Stimulated activated CD8-positive, alpha-beta memory T cell treated with anti-CD3 and anti-CD28 coated beads, Interleukin-4, amount 100 ng/mL, for 1 hour (primary cell): Measurements from ENCODE around the gene POLG.

Experiments
- DNase-seq, 2 donors: peaks; one replicate each; pipeline ENCODE4 v3.0.0-alpha.2; 2020; ENCODE audit warnings: low read depth in 2 of 2, low spot score in 1 of 2

The POLG gene

DNA sequence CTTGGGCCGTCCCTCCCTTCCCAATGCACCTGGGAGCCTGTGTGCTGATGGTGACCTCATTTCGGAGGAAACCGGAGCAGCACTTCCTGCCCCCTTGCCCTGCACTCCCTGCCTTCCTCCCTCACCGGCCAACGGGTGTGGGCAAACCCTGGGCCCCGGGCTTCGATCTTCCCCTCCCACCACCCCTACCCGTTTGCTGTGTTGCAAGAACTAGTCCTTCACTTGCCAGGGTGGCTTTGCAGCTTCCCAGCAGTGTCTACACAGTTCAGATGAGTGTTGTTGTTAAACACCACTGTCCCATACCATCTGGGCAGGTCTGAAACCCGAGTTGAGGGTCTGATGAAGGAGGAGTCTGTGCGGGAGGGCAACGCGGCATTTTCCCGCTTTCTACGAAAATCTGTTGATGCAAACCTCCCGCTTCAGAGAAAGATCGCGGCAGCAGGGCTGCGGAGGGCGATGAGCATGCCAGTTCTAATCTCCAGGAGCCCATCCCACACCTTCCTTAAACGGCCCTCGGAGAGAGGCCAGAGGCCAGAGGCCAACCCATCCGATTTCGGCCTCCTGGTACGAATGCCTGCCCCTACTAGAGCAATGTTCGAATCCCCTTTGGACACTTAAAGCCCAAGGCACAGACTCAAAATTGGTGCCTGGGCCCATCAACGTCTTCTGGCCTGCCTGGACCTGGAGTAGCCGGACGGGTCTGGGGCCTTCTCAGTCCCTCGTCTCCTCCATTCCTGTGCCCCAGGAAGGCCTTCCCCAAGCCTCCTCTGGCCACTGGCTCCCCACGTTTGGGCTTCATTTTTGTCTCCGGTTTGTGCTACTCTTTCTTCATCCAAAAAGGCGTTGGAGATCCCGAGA is 35.7 kb upstream of the POLG start:
- no peak for DNase-seq

DNA sequence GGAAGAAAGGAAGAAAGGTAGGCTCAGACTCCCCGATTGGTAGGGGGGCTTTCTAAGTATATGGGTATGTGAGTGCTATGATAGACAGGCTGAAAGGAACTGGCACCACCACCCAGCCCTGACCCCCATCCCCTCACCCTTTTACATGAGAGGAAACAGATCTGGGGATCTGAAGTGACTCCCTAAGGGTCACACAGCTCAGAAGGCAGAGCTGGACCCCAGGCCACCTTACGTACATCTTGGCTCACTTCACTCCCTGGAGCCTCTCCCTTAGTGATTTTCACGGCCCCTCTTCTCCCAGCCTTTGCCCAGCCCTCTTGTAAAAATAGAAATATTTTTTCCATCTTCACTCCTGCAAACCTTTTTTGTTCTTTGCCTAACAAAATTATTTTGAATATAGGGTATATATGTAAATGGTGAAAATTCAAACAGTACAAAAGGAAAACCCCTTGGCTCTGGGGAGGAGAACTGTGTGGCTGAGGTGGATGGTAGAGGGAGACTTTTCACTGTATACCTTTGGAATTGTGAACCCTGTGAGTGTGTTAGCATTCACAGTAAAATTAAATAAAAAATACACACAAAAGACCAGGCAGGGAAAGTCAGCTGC is 34.8 kb upstream of the POLG start:
- DNase-seq, result no peak

DNA sequence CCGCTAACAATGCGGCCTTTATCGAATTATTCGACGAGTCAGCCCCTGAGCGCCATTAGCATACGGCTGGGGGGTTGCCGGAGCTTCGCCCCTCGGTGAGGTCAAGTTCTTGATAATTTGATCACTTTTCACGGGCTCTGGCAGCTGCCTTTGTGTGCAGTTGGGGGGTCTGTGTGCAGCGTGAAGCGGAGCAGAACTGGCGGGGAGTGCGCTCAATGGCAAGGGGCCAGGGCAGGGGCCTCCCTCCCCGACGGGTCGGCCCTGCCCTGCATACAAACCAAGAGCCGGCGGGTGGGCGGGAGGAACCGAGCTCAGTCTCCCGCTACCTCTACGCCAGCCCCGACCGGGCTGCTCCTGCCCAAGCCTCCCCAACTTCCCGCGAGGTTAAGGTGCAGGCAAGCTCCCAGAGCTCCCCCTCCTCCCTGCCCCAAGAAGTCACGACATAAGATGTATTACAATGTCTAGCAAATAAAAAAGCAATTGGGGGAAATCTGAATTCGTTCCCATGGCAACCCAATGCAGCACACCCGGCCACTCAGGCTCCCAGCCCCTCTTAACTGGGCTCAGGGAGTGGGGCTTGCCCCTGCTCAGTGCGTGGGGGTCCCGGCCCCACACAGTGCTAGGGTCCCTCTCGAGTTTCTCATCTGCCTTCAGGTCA is 34.1 kb upstream of the POLG start:
- DNase-seq, result no peak

DNA sequence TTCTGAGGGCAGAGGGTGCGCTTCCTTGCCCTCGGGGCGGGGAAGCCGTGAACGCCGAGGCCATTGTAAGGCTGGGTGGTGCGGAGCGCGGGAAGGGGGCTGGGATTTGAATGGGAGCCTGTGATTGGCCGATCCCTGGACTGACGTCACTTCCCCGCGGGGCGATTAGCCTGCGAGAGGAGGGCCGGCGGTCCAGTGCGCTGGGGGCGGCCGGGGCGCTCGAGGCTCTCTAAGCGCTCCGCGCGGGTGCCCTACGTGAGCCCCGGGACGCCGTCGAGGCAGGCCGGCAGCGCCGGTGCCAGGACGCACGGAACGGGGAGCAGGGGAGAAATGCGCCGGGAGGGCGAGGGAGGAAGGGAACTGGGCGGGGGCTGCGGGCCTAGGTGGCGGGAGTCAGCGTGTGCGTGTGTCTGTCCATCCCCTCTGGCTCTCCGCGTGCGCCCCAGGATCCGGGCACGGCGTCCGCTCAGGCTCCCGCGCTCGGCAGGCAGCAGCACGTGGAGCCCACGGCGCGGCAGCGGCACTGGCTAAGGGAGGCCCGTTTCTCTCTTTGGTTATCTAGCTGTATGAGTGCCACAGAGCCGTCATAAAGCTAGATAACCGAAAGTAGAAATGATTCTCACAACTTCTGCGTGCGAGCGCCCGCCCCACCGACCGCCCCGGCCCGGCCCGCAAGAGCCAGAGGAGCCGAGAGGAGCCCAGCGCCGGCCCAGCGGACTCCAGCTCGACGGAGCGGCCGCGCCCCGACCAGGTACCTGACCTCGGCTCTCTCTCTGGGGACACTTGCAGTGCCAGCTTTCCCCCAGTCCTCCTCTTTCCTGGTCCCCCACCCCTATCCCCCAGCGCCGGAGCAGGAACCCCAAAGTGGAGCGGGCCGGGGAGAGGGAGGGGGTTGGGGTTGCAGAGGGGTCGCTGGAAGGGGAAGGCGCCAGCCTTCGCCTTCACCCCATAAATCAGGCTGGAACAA is 33.1 kb upstream of the POLG start:
- no peak for DNase-seq

DNA sequence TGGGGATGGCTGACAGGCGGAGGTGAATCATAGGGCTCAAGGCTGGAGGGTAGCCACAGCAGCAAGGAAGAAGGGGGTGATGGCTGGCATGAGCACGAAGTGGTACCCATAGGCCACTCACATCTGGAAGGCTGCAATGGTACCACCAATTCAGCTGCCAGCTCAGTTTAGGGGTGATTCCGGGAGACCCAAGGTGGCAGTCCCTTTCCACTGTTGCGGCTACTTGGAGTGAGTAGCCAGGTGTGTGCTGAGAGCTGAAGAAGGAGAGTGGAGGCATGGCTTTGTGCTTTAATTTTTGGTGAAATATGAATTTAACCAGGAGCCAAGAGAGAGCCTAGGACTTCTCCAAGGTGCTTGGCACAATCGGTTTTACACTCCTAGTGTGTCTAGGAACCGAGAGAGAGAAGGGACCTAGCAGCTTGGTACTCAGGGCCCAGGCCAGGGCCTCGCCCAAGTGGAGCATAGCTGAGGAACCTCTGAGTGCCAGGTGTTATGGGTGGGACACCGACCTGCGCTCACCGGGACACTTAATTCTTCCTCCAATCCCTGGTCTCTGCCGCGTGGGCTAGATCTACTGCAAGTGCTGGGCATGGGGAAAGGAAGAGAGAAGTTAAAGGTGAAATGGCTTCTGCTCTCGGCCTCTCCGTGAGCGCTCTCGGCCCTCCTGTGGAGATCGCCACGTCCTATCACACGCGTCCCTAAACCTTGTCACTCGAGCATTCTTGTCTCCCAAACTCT is 32.2 kb upstream of the POLG start:
- DNase-seq, result no peak

DNA sequence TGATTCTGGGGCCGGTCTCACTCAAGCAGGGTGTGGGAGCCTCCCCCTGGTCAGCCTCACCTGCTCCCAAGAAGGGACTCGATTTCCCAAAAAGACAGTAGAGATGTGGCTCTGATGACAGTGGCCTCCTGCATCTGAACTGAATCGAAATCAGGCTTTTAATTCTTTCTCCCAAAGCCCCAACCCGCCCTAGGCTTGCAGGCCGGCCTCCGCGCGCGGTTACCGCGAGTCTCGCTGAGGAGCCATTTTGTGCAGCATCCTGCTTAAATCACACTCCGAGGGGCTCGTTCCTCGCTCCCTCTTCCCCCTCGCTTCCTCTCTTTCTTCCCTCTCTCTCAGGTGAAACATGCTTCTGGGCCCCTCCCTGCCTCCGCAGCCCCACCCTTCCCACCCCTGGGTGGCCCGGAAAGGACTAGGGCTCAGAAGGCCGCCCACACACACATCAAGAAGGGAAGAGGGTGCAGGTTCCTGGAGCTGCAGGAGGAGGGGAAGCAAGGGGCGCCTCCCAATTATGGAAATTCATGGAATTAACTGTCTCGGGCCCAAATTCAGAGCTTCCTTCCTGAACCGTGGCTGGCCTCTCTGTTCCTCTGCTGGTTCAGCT is 30.9 kb upstream of the POLG start:
- DNase-seq, result no peak

DNA sequence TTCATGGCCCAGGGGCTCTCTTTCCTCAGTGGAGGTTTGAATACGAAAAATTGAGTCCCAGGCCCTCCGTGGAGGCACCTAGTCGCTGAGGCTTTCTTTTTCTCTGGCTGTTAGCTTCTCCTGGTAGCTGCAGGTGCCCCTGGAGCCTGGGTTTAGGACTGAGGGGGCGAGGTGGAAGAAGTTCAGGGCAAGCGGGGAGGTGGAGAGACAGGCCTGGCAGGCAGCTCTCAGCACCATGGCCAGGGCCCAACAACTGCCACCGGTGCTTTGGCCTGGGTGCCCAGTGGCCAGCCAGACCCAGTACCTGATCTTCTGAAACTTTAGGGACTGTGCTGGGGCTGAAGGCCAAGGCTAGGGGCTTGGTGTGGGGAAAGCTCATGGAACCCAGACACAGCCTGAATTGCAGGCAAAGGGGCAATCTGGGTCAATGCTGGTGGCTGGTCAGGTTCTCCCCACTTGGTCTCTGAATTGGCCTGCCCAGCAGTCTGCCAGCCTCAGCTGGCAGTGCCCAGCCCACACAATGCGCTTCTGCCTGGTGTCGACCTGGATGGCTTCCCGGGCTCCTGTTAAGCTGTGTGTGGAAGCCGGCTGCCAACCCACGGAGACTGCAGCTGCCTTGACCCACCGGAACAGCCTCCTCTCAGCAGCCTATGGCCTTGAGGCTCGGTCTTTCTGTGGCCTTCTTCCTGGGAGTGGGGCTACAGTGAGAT is 30.3 kb upstream of the POLG start:
- DNase-seq, result no peak

DNA sequence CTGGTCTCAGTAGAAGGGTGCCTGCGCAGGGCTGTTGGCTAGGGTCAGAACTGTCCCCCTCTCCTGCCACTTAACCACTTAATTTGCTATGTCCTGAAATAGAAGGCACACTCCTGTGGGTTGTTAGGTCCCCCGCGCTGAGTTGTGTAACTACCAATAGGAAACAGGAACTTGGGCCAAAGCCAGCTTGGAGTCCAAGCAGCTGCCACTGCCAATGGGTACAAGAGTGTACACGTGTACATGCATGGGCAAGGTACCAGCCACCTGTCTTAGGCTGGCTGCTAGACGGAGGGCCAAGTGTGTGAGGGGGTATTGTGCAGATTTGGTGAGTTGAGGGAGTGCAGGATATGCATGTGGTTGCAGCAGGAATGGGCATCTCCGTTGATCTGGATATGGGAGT is 29.7 kb upstream of the POLG start:
- no peak for DNase-seq

DNA sequence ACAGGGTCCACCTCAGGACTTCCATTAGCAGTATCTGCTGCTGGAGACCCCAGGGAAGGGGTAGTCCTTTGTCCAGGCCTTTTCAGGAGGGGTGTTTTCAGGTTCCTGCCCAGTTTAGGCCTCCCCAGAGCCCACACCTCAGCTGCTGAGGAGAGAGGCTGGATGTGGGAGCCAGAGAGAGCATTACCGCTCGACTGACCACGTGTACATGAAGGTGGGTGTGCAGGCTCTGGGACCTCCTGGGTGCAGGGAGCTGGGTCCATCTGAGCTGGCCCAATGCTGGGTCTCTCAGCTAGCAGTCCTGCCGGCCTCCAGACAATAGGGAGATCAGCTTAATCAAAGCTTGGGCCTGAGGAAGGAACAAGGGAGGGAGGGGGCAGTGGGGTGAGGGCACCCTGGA is 29.1 kb upstream of the POLG start:
- no peak for DNase-seq

DNA sequence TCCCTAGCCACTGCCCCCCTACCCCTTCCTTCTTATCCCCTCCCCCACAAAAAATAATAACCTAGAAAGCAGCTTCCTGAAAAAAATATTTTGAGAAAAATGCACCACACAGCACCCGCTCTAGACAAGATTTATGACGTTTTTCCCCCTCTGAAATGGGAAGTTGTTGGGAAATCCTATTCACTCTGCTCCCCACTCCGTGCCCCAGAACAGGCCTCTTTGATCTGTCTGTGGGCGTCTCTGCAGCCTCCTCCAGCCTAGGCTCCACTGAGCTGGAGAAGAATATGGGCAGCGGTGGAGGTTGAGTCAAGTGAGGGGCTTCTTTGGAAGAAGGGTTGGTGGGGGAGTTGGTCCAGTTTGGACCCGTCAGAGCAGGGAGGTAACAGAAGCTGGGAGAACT is 28.5 kb upstream of the POLG start:
- DNase-seq, result no peak

DNA sequence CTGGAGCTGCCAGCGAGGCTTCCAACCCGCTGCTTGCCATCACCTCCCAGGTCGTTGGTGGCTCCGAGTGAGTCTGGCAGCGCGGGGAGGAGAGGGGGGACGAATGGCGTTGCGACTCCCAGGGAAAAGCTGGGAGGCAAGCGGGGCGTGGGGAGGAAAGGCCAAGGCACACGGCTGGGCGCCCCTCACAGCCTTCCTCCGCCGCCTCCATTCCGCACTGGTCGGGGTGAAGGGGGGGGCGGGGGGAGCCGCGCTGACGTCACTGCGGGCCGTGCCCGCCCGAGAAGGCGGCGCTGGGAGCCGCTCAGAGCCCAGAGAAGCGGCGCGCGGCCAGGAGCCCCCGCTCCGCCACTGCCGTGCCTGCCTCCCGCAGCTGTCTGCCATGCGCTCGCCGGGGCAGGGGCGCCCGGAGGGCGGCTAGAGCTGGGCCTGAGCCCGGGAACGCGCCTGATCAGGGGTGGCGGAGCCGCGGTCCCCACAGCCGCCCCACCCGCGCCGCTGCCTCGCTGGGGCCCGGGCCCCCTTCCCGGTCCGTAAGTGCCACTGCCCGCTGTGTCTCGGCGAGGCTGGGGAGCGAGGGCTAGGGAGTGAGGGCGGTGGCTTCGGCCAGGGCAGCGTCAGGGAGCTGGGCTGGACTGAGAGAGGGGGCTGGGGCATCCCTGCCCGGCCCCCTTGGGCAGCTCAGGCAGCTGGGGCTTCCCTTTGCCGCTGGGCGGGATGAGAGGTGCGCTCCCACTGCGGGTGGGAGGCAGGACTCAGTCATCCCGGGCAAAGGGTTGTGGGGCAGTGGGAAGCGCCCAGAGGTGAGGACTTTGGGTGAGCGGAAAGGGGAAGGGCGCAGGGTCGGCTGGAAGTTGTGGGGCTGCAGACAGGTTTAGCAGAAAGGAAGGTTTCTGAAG is 27.8 kb upstream of the POLG start:
- no peak for DNase-seq

DNA sequence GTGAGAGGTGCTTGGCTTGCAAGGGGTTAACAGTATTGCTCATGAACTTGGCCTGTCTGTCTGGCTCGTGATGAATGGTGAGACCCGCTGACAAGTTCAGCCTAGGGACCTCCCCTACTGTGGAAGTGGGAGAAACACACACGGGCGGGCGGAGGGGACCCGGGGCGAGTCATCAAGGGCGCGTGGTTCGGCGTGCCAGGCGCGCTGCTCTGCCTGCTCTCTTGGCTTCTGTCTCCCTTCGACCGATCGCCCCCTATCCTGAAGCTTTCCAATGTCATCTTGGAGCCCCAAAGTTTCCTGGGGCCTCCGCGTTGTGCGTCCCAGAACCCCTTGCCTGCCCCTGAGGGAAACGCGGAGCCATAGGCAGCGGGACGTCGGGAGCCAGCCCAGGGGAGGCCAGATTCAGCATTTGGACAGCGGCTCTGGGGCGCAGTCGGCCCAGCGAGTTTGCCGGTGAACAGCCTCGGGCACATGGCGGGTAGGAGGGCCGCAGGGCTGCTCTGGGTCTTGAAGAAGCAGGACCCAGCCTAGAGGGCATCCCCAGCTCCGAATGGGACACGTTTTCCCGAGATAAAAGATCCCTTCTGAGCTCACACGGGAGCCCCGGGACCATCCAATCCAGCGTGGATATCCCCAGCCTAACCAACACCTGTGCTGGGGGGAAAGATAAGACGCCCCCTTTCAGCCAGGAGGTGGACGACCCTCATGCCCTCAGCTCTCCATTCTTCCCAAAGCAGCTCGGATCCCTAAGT is 27.0 kb upstream of the POLG start:
- DNase-seq, result peak in 1 of 2 donors; percentile 29

DNA sequence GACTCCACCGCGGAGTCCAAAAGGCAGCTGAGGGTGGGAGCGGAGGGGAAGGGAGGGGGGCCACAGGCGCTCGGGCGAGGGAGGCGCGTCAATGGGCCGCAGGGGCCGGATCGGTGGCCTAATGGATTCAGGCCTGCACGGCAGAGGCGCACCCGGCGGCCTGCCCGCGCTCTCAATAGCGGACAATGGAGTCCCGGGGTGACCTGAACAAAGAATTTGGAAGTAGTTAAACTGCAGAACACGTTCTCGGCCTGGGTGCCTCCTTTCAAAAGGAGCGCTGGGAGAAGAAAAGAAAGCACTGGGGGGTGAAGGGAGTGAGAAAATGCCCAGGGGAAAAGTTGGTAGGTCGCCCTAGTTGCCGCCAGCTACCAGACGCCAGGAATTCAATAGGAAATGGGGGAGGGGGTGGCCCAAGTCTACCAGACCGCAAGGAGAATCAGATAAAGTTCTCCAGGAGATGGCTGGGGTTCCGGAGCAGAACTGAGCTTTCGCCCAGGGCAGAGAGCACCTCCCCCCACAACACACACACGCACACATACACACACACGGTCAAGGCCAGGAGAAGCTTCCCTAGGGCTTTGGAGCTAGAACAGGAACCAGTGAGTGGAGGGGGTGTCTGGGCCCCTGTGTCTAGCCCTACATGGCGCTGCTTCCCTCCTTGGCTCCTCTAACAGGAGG is 25.8 kb upstream of the POLG start:
- DNase-seq, result no peak

DNA sequence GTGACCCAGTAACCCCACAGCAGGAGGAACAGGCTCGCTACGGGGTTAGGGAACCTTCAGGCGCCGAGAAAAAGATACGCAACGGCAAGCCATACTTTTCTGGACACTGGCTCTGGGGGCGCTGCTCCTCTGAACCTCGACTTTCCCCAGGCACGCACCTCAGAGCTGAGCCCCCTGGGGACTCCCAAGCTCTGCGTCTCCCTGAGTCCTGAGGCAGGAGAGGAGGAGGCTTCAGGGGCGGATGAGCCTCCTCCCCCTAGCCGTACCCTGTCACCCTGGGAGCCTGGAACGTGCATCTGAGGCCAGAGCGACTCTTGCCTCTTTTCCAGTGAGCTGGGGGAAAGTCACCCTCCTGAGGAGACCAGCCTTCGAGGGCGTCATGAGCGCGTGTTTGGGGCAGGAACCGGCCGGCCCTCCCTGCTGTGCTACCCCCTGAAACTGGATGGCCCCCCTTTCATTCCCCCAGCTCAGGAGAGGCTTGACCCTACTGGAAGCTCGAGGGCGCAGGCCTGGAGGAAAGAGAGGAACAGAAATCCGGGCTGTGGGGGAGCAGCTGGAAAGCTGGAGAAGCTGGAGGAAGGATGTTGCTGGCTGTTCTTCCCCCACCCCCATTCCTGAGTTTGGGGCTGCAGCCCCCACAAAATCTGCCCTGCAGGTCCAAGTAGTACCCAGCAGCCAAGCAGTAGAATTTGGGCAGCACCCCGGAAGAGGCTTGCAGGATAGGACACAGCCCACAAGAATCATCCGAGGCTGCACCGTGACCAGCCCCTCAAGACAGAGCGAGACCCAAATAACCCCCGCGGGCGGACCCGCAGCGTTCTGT is 25.1 kb upstream of the POLG start:
- no peak for DNase-seq

DNA sequence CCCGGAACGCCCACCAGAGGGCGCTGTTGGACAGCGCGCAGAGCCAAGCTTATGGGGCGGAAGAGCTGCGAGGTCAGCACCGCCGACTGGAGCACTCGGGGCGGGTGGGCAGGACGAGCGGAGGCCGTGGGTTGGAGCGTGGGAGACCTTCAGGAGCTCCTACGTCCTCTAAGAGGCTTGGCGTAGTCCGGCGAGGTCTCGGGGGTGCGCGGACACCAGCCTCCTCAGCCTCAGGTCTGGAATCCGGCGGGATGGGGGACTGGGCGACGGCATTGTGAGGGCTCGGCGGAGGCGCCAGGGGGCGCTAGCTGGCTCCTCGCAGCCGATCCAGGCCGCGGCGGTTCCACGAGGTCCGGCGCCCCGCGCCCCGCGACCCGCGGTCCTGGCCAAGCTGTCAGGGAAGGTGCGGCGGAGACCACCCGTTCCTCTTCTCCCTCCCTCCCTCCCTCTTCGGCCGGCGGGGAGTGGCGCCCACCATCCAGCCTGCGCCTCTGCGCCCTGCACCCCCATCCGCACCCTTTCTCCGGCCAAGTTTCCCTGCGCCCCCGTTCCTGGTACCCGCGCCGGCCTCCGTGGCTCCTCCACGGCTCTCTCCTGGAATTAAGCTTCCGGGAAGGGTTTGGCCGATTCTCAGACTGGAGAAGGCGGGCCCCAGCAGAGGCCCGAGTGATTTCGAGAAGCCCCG is 24.3 kb upstream of the POLG start:
- DNase-seq, result peak; percentile 46 to 62

DNA sequence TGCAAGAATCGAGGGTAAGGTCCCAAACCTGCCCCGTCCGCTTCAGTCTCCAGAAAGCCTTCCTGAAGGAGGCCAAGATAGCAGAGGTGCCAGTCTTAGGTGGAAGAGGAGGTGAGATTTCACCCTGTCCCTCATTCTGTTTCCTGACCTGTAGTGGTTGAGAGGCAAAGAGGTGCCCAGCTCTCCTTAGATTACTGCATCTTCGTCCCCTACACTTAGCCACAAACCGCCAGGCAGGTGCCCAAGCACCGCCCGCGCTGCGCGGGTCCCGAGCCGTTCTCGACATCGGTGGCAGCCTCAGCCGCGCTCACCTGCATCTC is 23.8 kb upstream of the POLG start:
- no peak for DNase-seq
